Gastroesophageal sphincter (tissue), 4 donors: ENCODE results near the gene CEP44. TPM values are rescaled to one million over a fixed set of nuclear protein-coding genes. Genes with fewer than 3 reads are reported as not detected.

ENCODE experiments used
- ATAC-seq: fragments of 150-250 bp; one replicate; pipeline ENCODE4 v1.9.1; 2016; ENCODE audit warnings: mild to moderate bottlenecking, moderate library complexity
- H3K27ac ChIP-seq, 4 donors: fragments of 200-600 bp; sonication (generic) in 3 of 4; 1 replicate in 3 of 4; 2 replicates in 1 of 4; pipeline ENCODE4 v1.5.1; 2016 to 2019
- H3K27me3 ChIP-seq: fragments of 200-600 bp; sonication (generic); one replicate; pipeline ENCODE4 v1.5.1; 2019
- H3K36me3 ChIP-seq, 2 donors: fragments of 200-600 bp; sonication (generic); one replicate each; pipeline ENCODE4 v1.5.1; 2019; ENCODE audit warnings: control low read depth in 1 of 2
- H3K4me1 ChIP-seq, 3 donors: fragments of 200-600 bp; sonication (generic); 1 replicate in 2 of 3; 2 replicates in 1 of 3; pipeline ENCODE4 v1.5.1; 2016 to 2019; ENCODE audit warnings: control low read depth in 2 of 3
- H3K4me3 ChIP-seq, 2 donors: fragments of 200-600 bp; sonication (generic); one replicate each; pipeline ENCODE4 v1.5.1; 2019; ENCODE audit warnings: mild to moderate bottlenecking in 1 of 2, moderate library complexity in 1 of 2
- H3K9me3 ChIP-seq, 3 donors: fragments of 200-600 bp; sonication (generic); one replicate each; pipeline ENCODE4 v1.5.1; 2017 to 2019; ENCODE audit warnings: control low read depth in 2 of 3
- CTCF ChIP-seq, 4 experiments: fragments of 200-600 bp in 2 of 4; fragments of 450-650 bp in 2 of 4; sonication (generic) in 1 of 4; IDR thresholded peaks; one replicate each; pipeline ENCODE4 v1.5.1; 2017 to 2019; ENCODE audit warnings: antibody characterized with exemption in 4 of 4, mild to moderate bottlenecking in 2 of 4, moderate library complexity in 2 of 4
- EP300 ChIP-seq: sonication (generic); formaldehyde crosslinking; IDR thresholded peaks from one replicate; pipeline ENCODE4 v1.6.1; 2017; ENCODE audit warnings: antibody characterized with exemption, mild to moderate bottlenecking
- POLR2A ChIP-seq, 2 donors: fragments of 450-650 bp; IDR thresholded peaks; one replicate each; pipeline ENCODE4 v1.6.1; 2017; ENCODE audit warnings: antibody characterized with exemption in 2 of 2, mild to moderate bottlenecking in 2 of 2, moderate library complexity in 1 of 2
- POLR2AphosphoS5 ChIP-seq: sonication (generic); formaldehyde crosslinking; IDR thresholded peaks from one replicate; pipeline ENCODE4 v1.6.1; 2017; ENCODE audit warnings: antibody characterized with exemption
- WGBS, 2 donors: methylation state at CpG; one replicate each; pipeline ENCODE4 v1.1.5; 2018; ENCODE audit warnings: low coverage in 1 of 2; 5-methylcytosine and 5-hydroxymethylcytosine counted together
- total RNA-seq, 4 donors: library from RNA; depleted of rRNA; stranded (reverse); fragments of >200 nt; gene quantifications; one replicate each; pipeline ENCODE4 v1.1.0, GENCODE V29; 2016

Gene CEP44
- total RNA-seq, 4 donors from 2014 or later: 9.5 to 19.0 (median 13.5) TPM

- no peaks in the 10 kb centered on the region for H3K9me3 ChIP-seq
- no peaks in the 10 kb centered on the region for H3K4me1 ChIP-seq
- 64 to 68% methylated on average over 8 of the region's 8 CpGs for WGBS, 2 donors
- H3K27me3 ChIP-seq: no peaks in the 10 kb centered on the region
- no peak for ATAC-seq
- H3K36me3 ChIP-seq: peaks cover 0 to 24% of the 10 kb centered on the region in 2 donors
- no peak overlapping the region for H3K27ac ChIP-seq
- no peak overlapping the region for H3K4me3 ChIP-seq
- TF ChIP-seq EP300 (no peak), CTCF (IDR thresholded peaks at IDR 0.05) (peak; percentile 34 to 74 (median 60))
These were observed 35.4 kb downstream of the CEP44 start for GRCh38 chr4:174318829-174319764.

- no peak for TF ChIP-seq POLR2AphosphoS5
- no peak for TF ChIP-seq EP300
- no peak for TF ChIP-seq POLR2A (IDR thresholded peaks at IDR 0.05)
- ATAC-seq: no peak
- no peaks in the 10 kb centered on the region for H3K4me1 ChIP-seq
- no peak overlapping the region for H3K27ac ChIP-seq
- no peaks in the 10 kb centered on the region for H3K9me3 ChIP-seq
- peaks cover 0 to 24% of the 10 kb centered on the region in 2 donors for H3K36me3 ChIP-seq
- H3K27me3 ChIP-seq: no peaks in the 10 kb centered on the region
- 71 to 89% methylated on average over 4 to 5 of the region's 5 CpGs for WGBS, 2 donors
- H3K4me3 ChIP-seq: no peak overlapping the region
These were observed 36.9 kb downstream of the CEP44 start for GRCh38 chr4:174320494-174321199.

- Histone ChIP-seq H3K9me3 (no peaks in the 10 kb centered on the region), H3K4me3 (no peak overlapping the region), H3K36me3 (peaks cover 0 to 6% of the 10 kb centered on the region in 2 donors), H3K4me1 (no peaks in the 10 kb centered on the region), H3K27ac (no peak overlapping the region), H3K27me3 (no peaks in the 10 kb centered on the region)
- TF ChIP-seq POLR2A (IDR thresholded peaks at IDR 0.05): no peak
- no peak for TF ChIP-seq CTCF (IDR thresholded peaks at IDR 0.05)
- no peak for TF ChIP-seq POLR2AphosphoS5
- TF ChIP-seq EP300: no peak
- ATAC-seq: no peak
- 100% methylated on average over 1 of the region's 1 CpG for WGBS, 2 donors
These were observed 40.5 kb downstream of the CEP44 start for GRCh38 chr4:174324236-174324635.

DNA sequence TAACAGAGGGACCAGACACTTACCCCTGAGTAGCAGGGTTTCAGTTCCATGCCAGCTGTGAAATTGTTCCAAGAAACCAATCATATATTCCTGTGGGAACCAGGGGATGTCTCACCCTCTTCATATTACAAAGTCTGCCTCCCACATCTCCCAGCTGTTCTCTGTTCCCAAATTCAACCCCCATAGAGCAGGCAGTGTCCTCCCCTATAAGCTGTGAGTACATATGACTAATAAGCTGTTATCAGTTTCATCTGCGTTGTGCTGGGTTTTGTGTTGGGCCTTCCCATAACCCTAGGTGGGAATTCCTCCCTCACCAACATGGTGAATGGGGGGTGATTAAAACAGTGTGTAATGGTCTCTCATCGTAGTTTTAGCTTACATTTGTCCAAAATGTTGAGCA is 41.0 kb downstream of the CEP44 start:
- Histone ChIP-seq H3K36me3 (peaks cover 0 to 6% of the 10 kb centered on the region in 2 donors), H3K4me3 (no peak overlapping the region), H3K4me1 (no peaks in the 10 kb centered on the region), H3K9me3 (no peaks in the 10 kb centered on the region), H3K27ac (no peak overlapping the region), H3K27me3 (no peaks in the 10 kb centered on the region)
- WGBS, 2 donors: 83 to 90% methylated on average over 1 to 2 of the region's 2 CpGs
- ATAC-seq: no peak
- TF ChIP-seq POLR2A (IDR thresholded peaks at IDR 0.05): no peak
- no peak for TF ChIP-seq CTCF (IDR thresholded peaks at IDR 0.05)
- no peak for TF ChIP-seq POLR2AphosphoS5
- TF ChIP-seq EP300: no peak

GRCh38 chr4:174332741-174333493 is 49.2 kb downstream of the CEP44 start:
- no peak for ATAC-seq
- Histone ChIP-seq H3K36me3 (peaks cover 0 to 3% of the 10 kb centered on the region in 2 donors), H3K9me3 (no peaks in the 10 kb centered on the region), H3K27me3 (no peaks in the 10 kb centered on the region), H3K4me3 (no peak overlapping the region), H3K4me1 (no peaks in the 10 kb centered on the region), H3K27ac (no peak overlapping the region)
- 55 to 73% methylated on average over 4 of the region's 4 CpGs for WGBS, 2 donors
- TF ChIP-seq CTCF (IDR thresholded peaks at IDR 0.05): no peak
- TF ChIP-seq EP300: no peak
- TF ChIP-seq POLR2A (IDR thresholded peaks at IDR 0.05): no peak
- no peak for TF ChIP-seq POLR2AphosphoS5
